Medulla oblongata (tissue), 1 donor: ENCODE results near the gene RESP18.
A peak's percentile ranks its signal among the peaks of the same experiment; 100 is the strongest.
"Not testable (repeated sequence)": the region's sequence is repeated elsewhere in the genome, so short reads cannot be mapped to it uniquely, and the experiment has no call there.

Experiments used
- DNase-seq: peaks from one replicate; pipeline ENCODE4 v3.0.0-alpha.2; 2015; ENCODE audit errors: extremely low spot score

RESP18 gene

GRCh38 chr2:219292616-219293015, 39.9 kb downstream of the RESP18 start:
- no peak for DNase-seq

GRCh38 chr2:219291910-219292490, 40.5 kb downstream of the RESP18 start:
- no peak for DNase-seq

GRCh38 chr2:219291394-219291793, 41.1 kb downstream of the RESP18 start:
- no peak for DNase-seq

GRCh38 chr2:219290381-219291171, 42.0 kb downstream of the RESP18 start:
- no peak for DNase-seq

GRCh38 chr2:219289537-219290361, 42.8 kb downstream of the RESP18 start:
- DNase-seq, result peak; percentile 94

- DNase-seq, result no peak
Measured at GRCh38 chr2:219289195-219289536, 43.4 kb downstream of the RESP18 start.

- no peak for DNase-seq
Measured at GRCh38 chr2:219287580-219288265, 44.8 kb downstream of the RESP18 start.

- DNase-seq, result not testable (repeated sequence)
Measured at GRCh38 chr2:219287116-219287440, 45.5 kb downstream of the RESP18 start.

- DNase-seq, result peak; percentile 69
Measured at GRCh38 chr2:219286436-219287115, 46.0 kb downstream of the RESP18 start.

- peak; percentile 61 for DNase-seq
Measured at GRCh38 chr2:219285894-219286425, 46.6 kb downstream of the RESP18 start.

- DNase-seq, result no peak
Measured at GRCh38 chr2:219285373-219285735, 47.2 kb downstream of the RESP18 start.

- no peak for DNase-seq
Measured at GRCh38 chr2:219284501-219285372, 47.8 kb downstream of the RESP18 start.

- no peak for DNase-seq
Measured at GRCh38 chr2:219282943-219283581, 49.5 kb downstream of the RESP18 start.

- peak; percentile 90 for DNase-seq
Measured at GRCh38 chr2:219282375-219282774, 50.2 kb downstream of the RESP18 start.

GRCh38 chr2:219281588-219281987, 51.0 kb downstream of the RESP18 start:
- DNase-seq, result no peak

- DNase-seq, result peak; percentile 30
Measured at GRCh38 chr2:219280651-219281050, 51.9 kb downstream of the RESP18 start.

- DNase-seq, result peak; percentile 37
Measured at GRCh38 chr2:219279916-219280516, 52.5 kb downstream of the RESP18 start.

- DNase-seq, result peak; percentile 99
Measured at GRCh38 chr2:219279151-219279915, 53.2 kb downstream of the RESP18 start, which contains the start of gene DNAJB2. Gene DNAJB2 (plus strand): TSS chr2:219279366. CDS start chr2:219279834, 468 bp downstream.
